Mucosa of stomach (tissue), 1 donor: ENCODE data around the gene SEMA7A.

ENCODE experiments used
- H3K27me3 ChIP-seq: one replicate; pipeline ENCODE4 v1.7.0; 2013; ENCODE audit warnings: mild to moderate bottlenecking, low read length; ENCODE audit not compliant: control insufficient read depth, insufficient read depth
- H3K36me3 ChIP-seq: one replicate; pipeline ENCODE4 v1.7.0; 2013; ENCODE audit warnings: low read length; ENCODE audit not compliant: control insufficient read depth, insufficient read depth
- H3K4me1 ChIP-seq: one replicate; pipeline ENCODE4 v1.7.0; 2013; ENCODE audit warnings: mild to moderate bottlenecking, low read length; ENCODE audit not compliant: control insufficient read depth, insufficient read depth
- H3K4me3 ChIP-seq: one replicate; pipeline ENCODE4 v1.7.0; 2013; ENCODE audit warnings: low read length
- H3K9ac ChIP-seq: one replicate; pipeline ENCODE4 v1.7.0; 2013; ENCODE audit warnings: mild to moderate bottlenecking, low read length, moderate library complexity
- H3K9me3 ChIP-seq: one replicate; pipeline ENCODE4 v1.7.0; 2013; ENCODE audit warnings: mild to moderate bottlenecking, low read length, moderate library complexity; ENCODE audit not compliant: control insufficient read depth
- donor health status: Pancreatic carcinoma.

SEMA7A gene

GRCh38 chr15:74406517-74406916 lies 27.2 kb downstream of the SEMA7A start:
- H3K36me3 ChIP-seq = no peaks in the 10 kb centered on the region
- H3K4me1 ChIP-seq = peaks cover 1% of the 10 kb centered on the region
- no peak overlapping the region for H3K4me3 ChIP-seq
- no peaks in the 10 kb centered on the region for H3K9me3 ChIP-seq
- no peak overlapping the region for H3K9ac ChIP-seq
- peaks cover 5% of the 10 kb centered on the region for H3K27me3 ChIP-seq

GRCh38 chr15:74405823-74406222 lies 27.9 kb downstream of the SEMA7A start:
- H3K9me3 ChIP-seq = no peaks in the 10 kb centered on the region

GRCh38 chr15:74403991-74404563 lies 29.7 kb downstream of the SEMA7A start:
- peaks cover 5% of the 10 kb centered on the region for H3K27me3 ChIP-seq

More at GRCh38 chr15:74405823-74406222, 27.9 kb downstream of the SEMA7A start:
- H3K4me3 ChIP-seq = no peak overlapping the region
- H3K36me3 ChIP-seq = no peaks in the 10 kb centered on the region
- no peak overlapping the region for H3K9ac ChIP-seq
- peaks cover 5% of the 10 kb centered on the region for H3K27me3 ChIP-seq
- H3K4me1 ChIP-seq = peaks cover 8% of the 10 kb centered on the region

GRCh38 chr15:74403588-74403919 lies 30.2 kb downstream of the SEMA7A start:
- H3K9ac ChIP-seq = no peak overlapping the region

More at GRCh38 chr15:74403991-74404563, 29.7 kb downstream of the SEMA7A start:
- Histone ChIP-seq H3K9me3 (no peaks in the 10 kb centered on the region), H3K36me3 (no peaks in the 10 kb centered on the region), H3K4me1 (peaks cover 8% of the 10 kb centered on the region), H3K9ac (no peak overlapping the region), H3K4me3 (no peak overlapping the region)

GRCh38 chr15:74402873-74403587 lies 30.7 kb downstream of the SEMA7A start:
- Histone ChIP-seq H3K4me3 (no peak overlapping the region), H3K36me3 (no peaks in the 10 kb centered on the region), H3K27me3 (peaks cover 5% of the 10 kb centered on the region), H3K9ac (no peak overlapping the region), H3K9me3 (no peaks in the 10 kb centered on the region), H3K4me1 (peaks cover 12% of the 10 kb centered on the region)

More at GRCh38 chr15:74403588-74403919, 30.2 kb downstream of the SEMA7A start:
- H3K4me1 ChIP-seq = peaks cover 8% of the 10 kb centered on the region
- H3K4me3 ChIP-seq = no peak overlapping the region
- H3K27me3 ChIP-seq = peaks cover 5% of the 10 kb centered on the region
- no peaks in the 10 kb centered on the region for H3K36me3 ChIP-seq
- no peaks in the 10 kb centered on the region for H3K9me3 ChIP-seq

GRCh38 chr15:74402337-74402841 lies 31.4 kb downstream of the SEMA7A start:
- H3K27me3 ChIP-seq = peaks cover 5% of the 10 kb centered on the region
- no peak overlapping the region for H3K4me3 ChIP-seq
- no peaks in the 10 kb centered on the region for H3K36me3 ChIP-seq
- H3K4me1 ChIP-seq = peaks cover 18% of the 10 kb centered on the region
- H3K9ac ChIP-seq = no peak overlapping the region
- no peaks in the 10 kb centered on the region for H3K9me3 ChIP-seq

GRCh38 chr15:74400915-74401757 lies 32.6 kb downstream of the SEMA7A start:
- no peak overlapping the region for H3K4me3 ChIP-seq
- H3K27me3 ChIP-seq = no peaks in the 10 kb centered on the region
- no peak overlapping the region for H3K9ac ChIP-seq
- H3K9me3 ChIP-seq = no peaks in the 10 kb centered on the region
- H3K4me1 ChIP-seq = peaks cover 30% of the 10 kb centered on the region
- no peaks in the 10 kb centered on the region for H3K36me3 ChIP-seq

- Histone ChIP-seq H3K36me3 (no peaks in the 10 kb centered on the region), H3K4me1 (peaks cover 38% of the 10 kb centered on the region), H3K9ac (no peak overlapping the region), H3K27me3 (no peaks in the 10 kb centered on the region), H3K4me3 (no peak overlapping the region), H3K9me3 (no peaks in the 10 kb centered on the region)
These were observed 33.4 kb downstream of the SEMA7A start for GRCh38 chr15:74400313-74400860.

- Histone ChIP-seq H3K9me3 (no peaks in the 10 kb centered on the region), H3K4me3 (no peak overlapping the region), H3K36me3 (no peaks in the 10 kb centered on the region), H3K9ac (no peak overlapping the region), H3K27me3 (no peaks in the 10 kb centered on the region), H3K4me1 (peaks cover 39% of the 10 kb centered on the region)
These were observed 34.0 kb downstream of the SEMA7A start for GRCh38 chr15:74399511-74400312.

GRCh38 chr15:74399100-74399499 lies 34.7 kb downstream of the SEMA7A start:
- H3K9ac ChIP-seq = no peak overlapping the region
- H3K4me1 ChIP-seq = peaks cover 39% of the 10 kb centered on the region
- no peaks in the 10 kb centered on the region for H3K36me3 ChIP-seq
- H3K27me3 ChIP-seq = no peaks in the 10 kb centered on the region
- no peaks in the 10 kb centered on the region for H3K9me3 ChIP-seq
- no peak overlapping the region for H3K4me3 ChIP-seq

- Histone ChIP-seq H3K9me3 (no peaks in the 10 kb centered on the region), H3K4me3 (no peak overlapping the region), H3K4me1 (peaks cover 39% of the 10 kb centered on the region), H3K36me3 (no peaks in the 10 kb centered on the region), H3K27me3 (no peaks in the 10 kb centered on the region), H3K9ac (no peak overlapping the region)
These were observed 35.6 kb downstream of the SEMA7A start for GRCh38 chr15:74398183-74398582.
